ENCODE results near the gene UQCR10. TPM values are rescaled to one million over a fixed set of nuclear protein-coding genes. Genes with fewer than 3 reads are reported as not detected.

Gene UQCR10
- total and polyA plus RNA-seq, 2 donors from 2014 or later = 78.7 to 479 TPM

DNA sequence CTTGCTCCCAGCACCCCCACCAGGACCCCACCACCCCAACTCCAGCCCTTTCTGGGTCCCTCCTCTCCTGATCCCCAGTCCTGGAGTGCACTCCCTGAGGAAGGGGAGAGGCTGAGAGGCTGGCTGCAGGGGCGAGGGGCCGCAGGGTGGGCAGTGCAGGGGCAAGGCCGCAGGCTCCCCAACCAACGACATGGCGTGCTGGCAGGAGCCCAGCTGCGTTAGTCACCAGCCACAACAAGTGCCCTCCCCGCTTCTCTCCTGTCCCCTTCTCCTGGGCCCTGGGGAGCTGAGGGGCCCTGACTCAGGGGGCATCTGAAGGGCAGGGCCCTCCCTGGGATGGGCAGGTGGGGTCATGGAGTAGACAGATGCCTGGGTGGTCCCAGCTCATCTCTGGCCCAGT lies 45.0 kb upstream of the UQCR10 start:
- Histone ChIP-seq H3K9ac (ENCODE audit: low read length in 3 of 3) (no peak overlapping the region), H3K4me3 (ENCODE audit: low read length in 3 of 3) (no peak overlapping the region), H3K36me3 (ENCODE audit: control insufficient read depth in 2 of 3, insufficient read depth in 3 of 3, low read length in 3 of 3) (no peaks in the 10 kb centered on the region), H3K27me3 (ENCODE audit: control insufficient read depth, insufficient read depth, low read length) (peaks cover 6% of the 10 kb centered on the region), H3K4me1 (ENCODE audit: control insufficient read depth in 2 of 3, insufficient read depth in 2 of 3, low read depth in 1 of 3, low read length in 3 of 3) (peaks cover 0 to 3% (median 0%) of the 10 kb centered on the region in 3 donors), H3K27ac (ENCODE audit: low read depth in 2 of 2, low read length in 2 of 2) (no peak overlapping the region), H3K9me3 (ENCODE audit: control insufficient read depth in 2 of 3, insufficient read depth in 1 of 3, low read length in 3 of 3) (no peaks in the 10 kb centered on the region)
- TF ChIP-seq, protein P1, sequence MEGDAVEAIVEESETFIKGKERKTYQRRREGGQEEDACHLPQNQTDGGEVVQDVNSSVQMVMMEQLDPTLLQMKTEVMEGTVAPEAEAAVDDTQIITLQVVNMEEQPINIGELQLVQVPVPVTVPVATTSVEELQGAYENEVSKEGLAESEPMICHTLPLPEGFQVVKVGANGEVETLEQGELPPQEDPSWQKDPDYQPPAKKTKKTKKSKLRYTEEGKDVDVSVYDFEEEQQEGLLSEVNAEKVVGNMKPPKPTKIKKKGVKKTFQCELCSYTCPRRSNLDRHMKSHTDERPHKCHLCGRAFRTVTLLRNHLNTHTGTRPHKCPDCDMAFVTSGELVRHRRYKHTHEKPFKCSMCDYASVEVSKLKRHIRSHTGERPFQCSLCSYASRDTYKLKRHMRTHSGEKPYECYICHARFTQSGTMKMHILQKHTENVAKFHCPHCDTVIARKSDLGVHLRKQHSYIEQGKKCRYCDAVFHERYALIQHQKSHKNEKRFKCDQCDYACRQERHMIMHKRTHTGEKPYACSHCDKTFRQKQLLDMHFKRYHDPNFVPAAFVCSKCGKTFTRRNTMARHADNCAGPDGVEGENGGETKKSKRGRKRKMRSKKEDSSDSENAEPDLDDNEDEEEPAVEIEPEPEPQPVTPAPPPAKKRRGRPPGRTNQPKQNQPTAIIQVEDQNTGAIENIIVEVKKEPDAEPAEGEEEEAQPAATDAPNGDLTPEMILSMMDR (IDR thresholded peaks at IDR 0.05; ENCODE audit: borderline replicate concordance, extremely low read depth, insufficient read depth) = no peak
- intact Hi-C loops (cut with DNase I) = no loop called here
- FAIRE-seq (no peak), DNase-seq (peak in 1 of 5 donors; percentile 64)

DNA sequence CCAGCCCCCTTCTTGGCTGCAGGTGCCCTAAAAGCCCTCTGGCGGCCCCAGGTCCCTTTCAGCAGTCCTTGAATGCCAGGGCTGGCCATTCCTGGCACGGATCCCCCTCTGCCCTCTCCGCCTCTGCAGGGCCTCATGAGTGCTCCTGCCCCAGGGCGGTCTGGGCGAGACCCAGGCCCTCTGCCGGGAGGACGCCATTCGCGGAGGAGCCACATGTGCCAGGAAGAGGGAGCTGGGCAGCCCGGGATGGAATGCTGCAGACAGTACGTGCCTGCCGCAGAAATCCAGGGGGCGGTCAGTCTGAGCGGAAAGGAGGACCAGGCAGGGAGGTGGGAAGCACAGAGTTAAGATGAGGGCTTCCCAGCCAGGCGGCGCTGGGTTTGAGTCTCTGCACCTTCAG lies 44.6 kb upstream of the UQCR10 start:
- Histone ChIP-seq H3K27ac (ENCODE audit: low read depth in 2 of 2, low read length in 2 of 2) (no peak overlapping the region), H3K9ac (ENCODE audit: low read length in 3 of 3) (no peak overlapping the region), H3K36me3 (ENCODE audit: control insufficient read depth in 2 of 3, insufficient read depth in 3 of 3, low read length in 3 of 3) (no peaks in the 10 kb centered on the region), H3K9me3 (ENCODE audit: control insufficient read depth in 2 of 3, insufficient read depth in 1 of 3, low read length in 3 of 3) (no peaks in the 10 kb centered on the region), H3K27me3 (ENCODE audit: control insufficient read depth, insufficient read depth, low read length) (peaks cover 6% of the 10 kb centered on the region), H3K4me1 (ENCODE audit: control insufficient read depth in 2 of 3, insufficient read depth in 2 of 3, low read depth in 1 of 3, low read length in 3 of 3) (peaks cover 0 to 3% (median 0%) of the 10 kb centered on the region in 3 donors), H3K4me3 (ENCODE audit: low read length in 3 of 3) (no peak overlapping the region)
- intact Hi-C loops (cut with DNase I) = no loop called here
- DNase-seq = peak in 1 of 5 donors; percentile 79
- TF ChIP-seq, protein P1 (IDR thresholded peaks at IDR 0.05; ENCODE audit: borderline replicate concordance, extremely low read depth, insufficient read depth) = no peak
- no peak for FAIRE-seq

DNA sequence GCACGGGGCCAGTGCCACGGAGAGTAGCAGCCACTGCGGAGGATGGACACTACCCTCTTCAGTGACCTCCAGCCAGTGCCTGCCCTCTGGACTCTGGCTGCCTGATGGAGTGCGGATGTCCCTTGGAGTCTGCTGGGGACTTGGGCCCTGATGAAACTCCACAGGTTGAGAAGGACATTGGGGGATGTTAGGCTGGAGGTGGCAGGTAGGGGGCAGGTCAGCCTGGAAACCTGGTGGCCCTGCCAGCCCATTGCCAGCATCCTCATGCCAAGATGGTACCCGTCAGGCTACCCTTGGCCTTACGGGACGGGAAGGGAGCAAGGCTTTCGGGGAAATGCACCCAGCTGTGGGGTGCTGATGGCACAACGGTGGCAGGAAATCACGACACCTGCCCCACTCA lies 43.4 kb upstream of the UQCR10 start:
- no peak overlapping the region for H3K27ac ChIP-seq (ENCODE audit: low read depth in 2 of 2, low read length in 2 of 2)
- peaks cover 0 to 3% (median 0%) of the 10 kb centered on the region in 3 donors for H3K4me1 ChIP-seq (ENCODE audit: control insufficient read depth in 2 of 3, insufficient read depth in 2 of 3, low read depth in 1 of 3, low read length in 3 of 3)
- FAIRE-seq = no peak
- H3K9me3 ChIP-seq (ENCODE audit: control insufficient read depth in 2 of 3, insufficient read depth in 1 of 3, low read length in 3 of 3) = no peaks in the 10 kb centered on the region
- TF ChIP-seq, protein P1 (IDR thresholded peaks at IDR 0.05; ENCODE audit: borderline replicate concordance, extremely low read depth, insufficient read depth) = no peak
- H3K27me3 ChIP-seq (ENCODE audit: control insufficient read depth, insufficient read depth, low read length) = peaks cover 6% of the 10 kb centered on the region
- DNase-seq = no peak
- no peak overlapping the region for H3K9ac ChIP-seq (ENCODE audit: low read length in 3 of 3)
- intact Hi-C loops (cut with DNase I) = no loop called here
- no peaks in the 10 kb centered on the region for H3K36me3 ChIP-seq (ENCODE audit: control insufficient read depth in 2 of 3, insufficient read depth in 3 of 3, low read length in 3 of 3)
- no peak overlapping the region for H3K4me3 ChIP-seq (ENCODE audit: low read length in 3 of 3)

DNA sequence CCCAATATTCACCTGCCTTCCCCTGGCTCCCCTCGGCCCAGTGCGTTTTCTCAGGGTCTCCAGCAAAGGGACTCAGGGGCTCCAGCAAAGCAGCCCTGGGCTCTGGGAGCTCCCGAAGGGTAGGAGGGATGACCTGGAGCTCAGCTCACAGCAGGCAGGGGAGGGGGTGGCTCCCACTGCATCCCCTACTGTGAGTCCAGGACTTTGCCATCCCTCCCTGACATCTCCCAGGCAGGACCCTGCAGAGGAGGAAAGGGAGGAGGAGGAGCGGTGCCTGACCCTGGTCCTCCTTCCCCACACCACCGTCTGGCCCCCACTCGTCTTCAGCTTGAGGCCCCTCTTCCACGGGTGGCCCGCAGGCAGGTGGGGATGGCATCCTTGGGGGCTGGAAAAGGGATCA lies 42.3 kb upstream of the UQCR10 start:
- H3K9ac ChIP-seq (ENCODE audit: low read length in 3 of 3) = no peak overlapping the region
- intact Hi-C loops (cut with DNase I) = no loop called here

More for the DNA sequence above, 42.3 kb upstream of the UQCR10 start:
- Histone ChIP-seq H3K4me3 (ENCODE audit: low read length in 3 of 3) (no peak overlapping the region), H3K9me3 (ENCODE audit: control insufficient read depth in 2 of 3, insufficient read depth in 1 of 3, low read length in 3 of 3) (no peaks in the 10 kb centered on the region), H3K27me3 (ENCODE audit: control insufficient read depth, insufficient read depth, low read length) (peaks cover 3% of the 10 kb centered on the region), H3K27ac (ENCODE audit: low read depth in 2 of 2, low read length in 2 of 2) (no peak overlapping the region), H3K36me3 (ENCODE audit: control insufficient read depth in 2 of 3, insufficient read depth in 3 of 3, low read length in 3 of 3) (no peaks in the 10 kb centered on the region), H3K4me1 (ENCODE audit: control insufficient read depth in 2 of 3, insufficient read depth in 2 of 3, low read depth in 1 of 3, low read length in 3 of 3) (no peaks in the 10 kb centered on the region)
- TF ChIP-seq, protein P1 (IDR thresholded peaks at IDR 0.05; ENCODE audit: borderline replicate concordance, extremely low read depth, insufficient read depth) = no peak
- FAIRE-seq (no peak), DNase-seq (no peak)
